Measurements from ENCODE around the gene ELFN1.

Gene ELFN1

GRCh38 chr7:1677206-1678080 is 7.4 kb downstream of the ELFN1 start:
- no peak for DNase-seq

- no peak for DNase-seq
Measured at GRCh38 chr7:1678081-1678543, 8.0 kb downstream of the ELFN1 start.

GRCh38 chr7:1678571-1679325 is 8.7 kb downstream of the ELFN1 start:
- DNase-seq = no peak

DNA sequence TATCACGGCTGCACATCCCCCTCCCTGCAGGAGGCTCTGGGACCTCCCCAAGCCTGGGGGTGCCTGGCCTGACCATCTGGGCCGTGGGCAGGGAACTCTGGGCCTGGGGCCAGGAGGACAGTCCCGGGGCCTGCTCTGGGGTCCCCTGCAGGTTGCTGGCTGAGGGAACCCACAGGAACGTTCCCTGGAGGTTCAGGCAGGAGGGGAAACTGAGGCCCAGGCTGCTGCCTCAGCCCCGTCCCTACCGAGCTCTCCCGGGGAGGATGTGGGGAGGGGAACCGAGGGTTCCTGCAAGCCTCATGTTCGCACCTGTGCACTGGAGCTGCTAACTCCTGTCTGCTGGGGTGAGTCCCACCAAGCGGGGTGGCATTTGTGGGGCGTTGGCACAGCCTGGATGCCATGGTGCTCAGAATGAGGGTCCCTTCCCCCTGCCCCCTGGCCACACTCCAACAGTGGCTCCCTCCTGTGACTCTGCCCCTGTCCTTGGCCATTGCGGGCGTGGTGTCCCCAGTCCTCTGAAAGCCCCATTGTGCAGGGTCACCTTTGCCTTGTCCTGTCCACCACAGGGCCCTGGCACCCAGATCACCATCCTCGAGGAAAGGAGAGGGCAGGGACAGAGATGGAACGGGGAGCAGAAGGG is 9.4 kb downstream of the ELFN1 start:
- DNase-seq = no peak

DNA sequence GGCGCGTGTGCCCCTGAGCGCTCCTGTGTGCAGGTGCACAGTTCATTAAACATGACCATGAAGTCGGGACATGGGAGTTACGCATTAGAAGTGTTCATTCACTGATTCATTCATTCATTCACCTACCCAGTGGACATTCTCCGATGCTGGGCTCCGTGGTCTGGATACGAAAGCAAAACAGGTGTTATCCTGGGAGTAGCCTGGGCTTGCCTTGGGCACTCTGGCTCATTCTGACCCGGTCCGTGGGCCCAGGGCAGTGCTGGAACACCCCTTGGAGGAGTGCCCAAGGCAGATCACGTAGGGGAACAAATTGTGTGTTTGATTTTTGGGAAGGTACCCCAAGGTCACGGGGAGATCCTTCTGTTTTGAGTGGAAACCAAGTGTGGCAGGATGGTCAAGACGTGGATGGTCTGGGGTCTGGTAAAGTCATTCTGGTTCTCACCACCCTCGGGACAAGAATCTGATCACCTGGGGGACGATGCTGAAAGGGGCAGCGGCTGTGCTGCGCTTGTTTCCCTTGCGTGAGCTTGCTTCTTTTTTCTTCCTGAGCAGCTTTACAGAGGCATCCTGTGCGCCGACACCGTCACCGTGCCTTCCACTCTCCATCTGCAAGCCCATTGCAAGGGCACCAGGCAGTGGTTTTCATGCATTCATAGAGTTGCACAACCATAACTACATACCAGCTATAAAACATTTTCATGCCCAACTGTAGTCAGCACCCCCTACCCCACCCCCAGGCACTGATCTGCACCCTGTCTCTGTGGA is 10.1 kb downstream of the ELFN1 start:
- DNase-seq = no peak

GRCh38 chr7:1681581-1681980 is 11.5 kb downstream of the ELFN1 start:
- no peak for DNase-seq

DNA sequence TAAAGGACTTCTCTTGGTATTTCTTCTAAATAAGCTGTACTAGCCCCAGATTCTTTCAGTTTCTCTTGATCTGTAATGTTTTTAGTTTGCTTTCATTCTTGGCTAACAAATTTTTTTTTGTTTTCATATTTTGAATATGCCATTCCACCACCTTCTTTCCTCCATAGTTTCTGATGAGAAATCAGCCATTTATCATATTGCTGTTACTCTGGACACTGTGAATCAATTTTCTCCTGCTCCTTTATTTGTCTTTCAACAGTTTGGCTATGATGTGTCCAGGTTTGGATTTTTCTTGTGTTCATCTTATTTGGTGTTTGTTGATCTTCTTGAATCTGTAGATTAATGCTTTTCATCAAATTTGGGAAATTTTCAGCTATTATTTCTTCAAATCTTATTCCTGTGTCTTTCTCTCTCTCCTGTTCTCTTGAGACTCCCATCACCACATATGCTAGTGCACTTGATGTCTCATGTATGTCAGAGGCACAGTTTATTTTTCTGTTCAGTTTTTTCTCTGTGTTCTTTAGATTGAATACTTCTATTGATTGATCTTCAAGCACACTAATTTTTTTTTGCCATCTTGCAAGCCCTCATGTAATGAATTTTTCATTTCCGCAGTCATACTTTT is 15.0 kb downstream of the ELFN1 start:
- no peak for DNase-seq

DNA sequence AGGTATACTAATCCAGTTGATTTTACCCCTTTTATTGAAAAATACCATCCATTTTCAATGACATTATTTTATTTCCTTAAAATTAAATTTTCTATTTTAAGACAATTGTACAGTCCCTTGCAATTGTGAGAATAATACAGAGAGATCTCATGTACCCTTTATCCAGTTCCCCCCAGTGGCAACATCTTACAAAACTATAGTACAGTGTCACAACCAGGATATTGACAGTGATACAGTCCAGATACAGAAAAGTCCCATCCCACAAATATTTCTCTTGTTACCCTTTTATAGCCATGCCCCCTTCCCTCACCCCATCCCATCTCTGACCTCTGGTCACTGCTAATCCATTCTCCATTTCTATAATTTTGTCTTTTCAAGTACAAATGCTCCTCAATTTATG is 18.5 kb downstream of the ELFN1 start:
- DNase-seq = no peak

DNA sequence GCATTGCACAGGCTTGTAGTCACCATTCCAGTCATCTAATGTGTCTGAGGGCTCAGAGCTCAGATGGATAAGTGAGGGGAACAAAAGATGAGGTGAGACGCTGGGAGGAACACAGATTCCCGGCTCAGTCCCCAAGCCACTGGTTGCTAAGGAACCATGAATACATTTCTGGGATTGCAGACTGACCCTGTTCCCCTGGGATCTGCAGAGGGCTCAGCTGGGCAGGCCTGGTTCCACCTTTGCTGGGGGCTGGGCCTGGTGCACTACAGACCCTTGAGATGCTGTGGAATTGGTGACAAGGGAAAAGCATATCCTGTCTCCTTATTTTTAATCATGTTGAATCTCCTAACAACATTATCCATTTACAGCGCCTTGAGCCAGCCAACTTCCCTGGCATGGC is 19.2 kb downstream of the ELFN1 start:
- no peak for DNase-seq

GRCh38 chr7:1690359-1690958 is 20.4 kb downstream of the ELFN1 start:
- no peak for DNase-seq

- no peak for DNase-seq
Measured at GRCh38 chr7:1691096-1691495, 21.0 kb downstream of the ELFN1 start.

DNA sequence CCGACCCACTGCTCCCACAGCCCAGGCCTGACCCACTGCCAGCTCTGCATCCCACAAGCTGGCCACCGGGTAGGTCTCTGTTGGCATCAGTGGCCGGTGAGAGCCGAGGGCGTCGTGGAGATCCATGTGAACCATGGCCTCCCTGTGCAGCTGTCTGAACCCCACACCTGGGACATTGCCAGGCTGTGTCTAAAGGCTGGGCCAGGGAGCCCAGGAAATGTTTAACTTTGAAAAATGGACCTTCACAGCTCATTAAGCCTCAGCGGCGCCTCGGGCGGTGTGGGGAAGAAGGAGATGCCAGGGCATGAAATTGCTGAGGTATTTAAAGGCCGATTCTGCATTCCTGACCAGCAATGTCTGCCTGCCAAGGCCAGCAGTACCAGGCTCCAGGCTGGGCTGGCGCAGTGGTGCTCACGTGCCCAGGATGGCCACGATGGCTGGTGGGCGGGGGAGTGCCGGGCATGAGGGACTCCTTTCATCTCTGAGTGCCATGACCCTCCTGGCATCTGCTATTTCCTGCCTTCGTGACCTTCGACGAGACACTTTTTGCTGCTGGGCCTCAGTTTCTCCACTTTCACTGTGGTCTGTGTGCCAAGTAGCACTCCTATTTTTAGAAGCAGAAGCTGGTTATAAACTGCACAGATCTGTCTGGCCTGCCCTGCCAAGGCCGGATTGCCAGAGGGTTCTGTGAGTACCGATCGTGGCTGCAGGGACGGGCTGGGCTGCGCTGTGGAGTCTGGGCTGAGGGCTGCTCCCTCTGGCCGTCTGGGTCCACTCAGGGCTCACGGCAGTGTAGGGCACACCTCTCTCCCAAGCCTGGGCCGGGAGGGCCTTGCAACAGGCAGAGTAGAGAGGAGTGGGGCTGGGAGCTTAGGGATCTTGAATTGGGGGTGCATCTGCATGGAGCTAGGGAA is 21.8 kb downstream of the ELFN1 start:
- DNase-seq = no peak

DNA sequence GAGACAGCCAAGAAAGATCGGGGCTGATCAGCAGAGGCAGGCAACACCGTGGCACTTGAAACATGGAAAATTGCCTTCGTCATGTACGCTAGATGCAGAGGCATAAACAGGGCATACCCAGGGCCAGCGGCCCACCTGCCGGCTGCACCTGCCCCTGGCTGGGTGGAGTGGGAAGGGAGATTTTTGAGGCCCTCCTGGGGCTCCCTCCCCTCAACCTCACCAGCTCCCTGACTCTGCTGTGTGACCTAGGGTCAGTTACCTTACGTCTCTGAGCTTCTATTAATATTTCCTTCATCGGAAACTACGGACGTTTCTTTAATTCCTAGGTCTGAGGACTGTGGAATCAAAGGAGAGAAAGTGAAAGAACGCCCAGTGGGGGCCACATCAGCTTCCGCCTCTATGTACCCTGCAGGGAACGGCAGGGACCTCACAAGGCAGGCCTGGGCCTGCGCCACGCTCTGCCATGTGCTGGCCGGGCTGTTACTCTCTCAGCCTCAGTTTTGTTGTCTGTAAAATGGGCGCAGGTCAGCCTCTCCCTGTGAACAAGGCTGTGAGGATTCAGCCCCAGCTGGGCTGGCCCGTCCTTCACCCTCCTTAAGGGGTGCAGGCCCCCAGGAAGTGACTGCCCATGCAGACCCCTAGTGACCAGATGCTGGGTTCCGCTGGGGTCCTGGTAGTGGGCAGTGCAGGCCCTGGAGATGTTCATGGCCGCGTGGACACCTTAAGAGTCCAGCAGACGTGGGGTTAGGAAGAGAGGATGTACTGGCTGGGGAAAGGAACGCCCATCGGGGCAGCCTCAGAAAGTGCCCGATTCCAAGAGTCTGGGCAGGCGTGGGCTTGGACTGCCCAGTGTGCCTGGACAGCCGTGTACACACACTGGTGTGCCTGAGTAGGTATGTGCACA is 22.7 kb downstream of the ELFN1 start:
- no peak for DNase-seq

GRCh38 chr7:1693419-1693990 is 23.4 kb downstream of the ELFN1 start:
- no peak for DNase-seq

DNA sequence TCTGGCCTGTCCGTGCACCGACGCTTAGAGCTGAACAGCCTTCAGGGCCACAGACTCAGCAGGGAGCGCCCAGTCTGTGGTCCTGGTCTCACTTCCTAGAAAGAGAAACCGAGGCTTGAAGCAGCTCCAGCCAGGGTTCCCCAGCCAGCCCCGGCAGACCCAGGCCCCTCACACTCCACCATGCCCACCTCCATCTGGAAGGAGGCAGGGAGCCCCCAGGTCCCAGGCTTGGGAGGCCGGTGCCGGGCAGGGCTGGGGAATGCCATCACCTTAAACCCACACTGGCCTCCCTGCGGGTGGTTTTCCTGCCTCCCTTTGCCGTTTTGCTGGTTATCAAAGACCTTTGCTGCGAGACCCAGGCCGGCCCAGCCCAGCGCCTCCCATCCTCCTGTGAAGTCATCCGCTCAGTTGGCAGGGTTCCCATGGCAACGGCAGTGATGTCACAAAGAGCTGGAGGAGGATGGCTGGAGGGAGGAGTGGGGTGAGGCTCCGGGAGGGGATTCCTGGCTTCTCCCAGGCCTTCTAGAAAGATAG is 24.0 kb downstream of the ELFN1 start:
- DNase-seq = no peak

DNA sequence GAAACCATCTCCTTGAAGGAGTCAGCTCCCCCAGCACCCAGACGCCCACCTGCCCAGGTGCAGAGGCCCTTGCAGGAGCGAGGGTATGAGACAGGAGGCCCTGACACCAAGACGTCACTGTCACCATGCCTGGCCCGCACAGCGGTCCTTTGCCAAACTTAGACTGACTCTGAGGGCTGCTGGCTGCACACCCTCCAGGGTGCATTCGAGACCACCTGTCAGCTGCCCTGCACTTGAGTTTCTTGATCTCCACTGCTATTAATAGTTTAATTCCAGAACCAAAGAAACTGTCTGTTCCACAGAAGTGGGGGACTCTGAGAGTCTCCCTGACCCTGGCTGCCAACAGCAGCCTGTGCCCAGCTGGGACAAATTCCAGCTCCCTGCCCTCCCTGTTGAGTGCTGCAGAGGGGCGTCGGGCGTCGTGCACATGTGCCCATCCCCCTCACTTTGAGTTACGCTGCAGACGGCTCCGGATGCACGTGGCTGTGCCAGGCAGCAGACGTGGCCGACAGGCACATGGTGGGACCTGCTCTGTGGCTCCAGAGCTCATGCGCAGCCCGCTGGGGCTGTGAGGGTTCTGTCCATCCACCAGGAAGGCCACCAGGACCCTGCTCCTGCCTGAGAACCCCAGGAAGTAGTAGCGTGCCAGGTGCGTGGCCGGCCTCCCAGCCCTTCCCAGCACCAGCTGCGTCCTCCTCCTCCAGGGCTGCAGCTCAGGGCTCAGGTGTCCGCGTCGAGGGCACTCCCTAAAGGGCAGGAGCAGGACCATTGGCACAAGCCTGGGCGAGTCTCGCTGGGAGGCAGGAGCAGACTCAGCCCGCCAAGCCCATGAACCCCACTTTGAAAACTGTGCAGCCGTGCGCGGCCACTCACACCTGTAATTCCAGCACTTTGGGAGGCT is 24.8 kb downstream of the ELFN1 start:
- no peak for DNase-seq

DNA sequence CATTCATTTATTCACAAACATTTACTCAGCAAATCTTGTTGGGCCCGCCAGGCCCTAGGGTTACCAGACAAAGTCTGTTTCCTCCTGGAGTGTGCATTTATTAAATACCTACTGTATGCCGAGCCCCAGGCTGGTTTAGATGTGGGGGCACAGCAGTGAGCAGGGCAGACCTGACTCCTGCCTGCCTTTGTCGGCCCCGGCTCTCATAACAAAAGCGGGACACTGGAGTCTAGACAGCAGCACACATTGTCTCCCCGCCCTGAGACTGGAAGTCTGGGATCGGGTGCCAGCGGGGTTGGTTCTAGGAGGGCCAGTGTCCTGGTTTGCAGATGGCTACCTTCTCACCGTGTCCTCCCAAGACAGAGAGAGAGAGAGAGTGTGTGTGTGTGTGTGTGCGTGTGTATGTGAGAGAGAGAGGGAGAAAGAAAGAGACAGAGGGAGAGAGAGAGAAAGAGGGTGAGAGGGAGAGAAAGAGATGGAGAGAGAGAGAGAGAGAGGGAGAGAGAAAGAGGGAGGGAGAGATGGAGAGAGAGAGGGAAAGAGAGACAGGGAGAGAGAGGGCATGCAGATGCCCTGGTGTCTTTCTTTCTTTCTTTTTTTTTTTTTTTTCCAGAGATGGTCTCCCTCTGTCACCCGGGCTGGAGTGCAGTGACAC is 25.9 kb downstream of the ELFN1 start:
- no peak for DNase-seq
